Lower leg skin (tissue), 3 donors: ENCODE results near the gene TRMT13.

Experiments
- POLR2A ChIP-seq, 2 donors: fragments of 450-650 bp; IDR thresholded peaks; one replicate each; pipeline ENCODE4 v1.6.1; 2016 to 2017; ENCODE audit warnings: antibody characterized with exemption in 2 of 2, mild to moderate bottlenecking in 1 of 2, moderate library complexity in 1 of 2
- TF ChIP-seq, protein P1 (sequence below), 3 donors: fragments of 450-650 bp; IDR thresholded peaks; one replicate each; pipeline ENCODE4 v1.5.1; 2016; ENCODE audit warnings: antibody characterized with exemption in 3 of 3, mild to moderate bottlenecking in 3 of 3, moderate library complexity in 2 of 3

DNA sequence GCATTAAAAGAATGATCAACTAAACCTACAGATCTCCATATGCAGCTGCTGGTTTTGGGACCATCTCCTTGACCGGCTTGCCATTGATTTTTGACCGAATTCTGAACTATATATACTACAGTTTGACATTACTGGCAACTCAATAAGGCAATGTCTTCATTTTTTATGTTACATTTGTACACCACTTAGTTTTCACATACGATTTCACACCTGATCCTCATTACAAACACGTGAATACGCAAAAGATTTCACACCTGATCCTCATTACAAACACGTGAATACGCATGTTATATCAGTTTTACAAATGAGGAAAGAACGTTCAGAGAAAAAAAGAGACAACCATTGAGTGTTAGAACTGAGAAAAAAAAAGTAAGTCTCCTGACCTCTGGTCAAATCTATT is 1.3 kb upstream of the TRMT13 start:
- TF ChIP-seq, protein P1, sequence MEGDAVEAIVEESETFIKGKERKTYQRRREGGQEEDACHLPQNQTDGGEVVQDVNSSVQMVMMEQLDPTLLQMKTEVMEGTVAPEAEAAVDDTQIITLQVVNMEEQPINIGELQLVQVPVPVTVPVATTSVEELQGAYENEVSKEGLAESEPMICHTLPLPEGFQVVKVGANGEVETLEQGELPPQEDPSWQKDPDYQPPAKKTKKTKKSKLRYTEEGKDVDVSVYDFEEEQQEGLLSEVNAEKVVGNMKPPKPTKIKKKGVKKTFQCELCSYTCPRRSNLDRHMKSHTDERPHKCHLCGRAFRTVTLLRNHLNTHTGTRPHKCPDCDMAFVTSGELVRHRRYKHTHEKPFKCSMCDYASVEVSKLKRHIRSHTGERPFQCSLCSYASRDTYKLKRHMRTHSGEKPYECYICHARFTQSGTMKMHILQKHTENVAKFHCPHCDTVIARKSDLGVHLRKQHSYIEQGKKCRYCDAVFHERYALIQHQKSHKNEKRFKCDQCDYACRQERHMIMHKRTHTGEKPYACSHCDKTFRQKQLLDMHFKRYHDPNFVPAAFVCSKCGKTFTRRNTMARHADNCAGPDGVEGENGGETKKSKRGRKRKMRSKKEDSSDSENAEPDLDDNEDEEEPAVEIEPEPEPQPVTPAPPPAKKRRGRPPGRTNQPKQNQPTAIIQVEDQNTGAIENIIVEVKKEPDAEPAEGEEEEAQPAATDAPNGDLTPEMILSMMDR (IDR thresholded peaks at IDR 0.05), result no peak
- no peak for TF ChIP-seq POLR2A (IDR thresholded peaks at IDR 0.05)
